Testis (tissue), 3 donors: ENCODE results near the gene RNF151. TPM values are rescaled to one million over a fixed set of nuclear protein-coding genes. Genes with fewer than 3 reads are reported as not detected.

Experiments used
- DNase-seq: peaks from one replicate; pipeline ENCODE4 v3.0.0-alpha.2; 2019
- H3K27ac ChIP-seq, 2 donors: fragments of 200-600 bp; sonication (generic); one replicate each; pipeline ENCODE4 v1.5.1; 2019
- H3K27me3 ChIP-seq: fragments of 200-600 bp; sonication (generic); one replicate; pipeline ENCODE4 v1.5.1; 2019
- H3K36me3 ChIP-seq: fragments of 200-600 bp; sonication (generic); one replicate; pipeline ENCODE4 v1.5.1; 2017; ENCODE audit warnings: low read depth; ENCODE audit errors: missing control alignments
- H3K4me1 ChIP-seq: fragments of 200-600 bp; sonication (generic); one replicate; pipeline ENCODE4 v1.5.1; 2019
- H3K4me3 ChIP-seq, 2 donors: fragments of 200-600 bp; sonication (generic); one replicate each; pipeline ENCODE4 v1.5.1; 2017 to 2019
- H3K9me3 ChIP-seq: fragments of 200-600 bp; sonication (generic); one replicate; pipeline ENCODE4 v1.5.1; 2017
- POLR2A ChIP-seq: fragments of 450-650 bp; IDR thresholded peaks from one replicate; pipeline ENCODE4 v1.6.1; 2017; ENCODE audit warnings: antibody characterized with exemption, mild to moderate bottlenecking, moderate library complexity
- WGBS, 2 donors: methylation state at CpG; one replicate each; pipeline ENCODE4 v1.1.5; 2018; 5-methylcytosine and 5-hydroxymethylcytosine counted together
- intact Hi-C: fragments of 100-400 bp; cut with DNase I; formaldehyde crosslinking; loops from one replicate; pipeline ENCODE4 v1.15.1; 2023; ENCODE audit warnings: low total_unique reads
- polyA plus RNA-seq: library from polyadenylated mRNA; stranded (reverse); fragments of 350-450 nt; fragmentation: Illumina TruSeq; extraction: RNeasy Lipid Tissue Mini Kit (QIAGEN cat#74804); gene quantifications from one replicate; pipeline ENCODE4 v1.2.3, GENCODE V29; 2014; ENCODE audit warnings: low read depth, low replicate concordance; ENCODE audit not compliant: insufficient read depth
- total RNA-seq, 2 donors: library from RNA; depleted of rRNA; stranded (reverse); fragments of >200 nt; gene quantifications; one replicate each; pipeline ENCODE4 v1.2.3, GENCODE V29; 2016
- TF ChIP-seq, protein P1 (sequence below), 3 experiments: fragments of 450-650 bp in 2 of 3; fragments of 200-600 bp in 1 of 3; sonication (generic) in 1 of 3; IDR thresholded peaks; one replicate each; pipeline ENCODE4 v1.5.1; 2016 to 2019; ENCODE audit warnings: antibody characterized with exemption in 3 of 3, mild to moderate bottlenecking in 2 of 3, moderate library complexity in 1 of 3

Gene RNF151
- total and polyA plus RNA-seq, 3 donors from 2014 or later = 86.7 to 210 (median 153) TPM

DNA sequence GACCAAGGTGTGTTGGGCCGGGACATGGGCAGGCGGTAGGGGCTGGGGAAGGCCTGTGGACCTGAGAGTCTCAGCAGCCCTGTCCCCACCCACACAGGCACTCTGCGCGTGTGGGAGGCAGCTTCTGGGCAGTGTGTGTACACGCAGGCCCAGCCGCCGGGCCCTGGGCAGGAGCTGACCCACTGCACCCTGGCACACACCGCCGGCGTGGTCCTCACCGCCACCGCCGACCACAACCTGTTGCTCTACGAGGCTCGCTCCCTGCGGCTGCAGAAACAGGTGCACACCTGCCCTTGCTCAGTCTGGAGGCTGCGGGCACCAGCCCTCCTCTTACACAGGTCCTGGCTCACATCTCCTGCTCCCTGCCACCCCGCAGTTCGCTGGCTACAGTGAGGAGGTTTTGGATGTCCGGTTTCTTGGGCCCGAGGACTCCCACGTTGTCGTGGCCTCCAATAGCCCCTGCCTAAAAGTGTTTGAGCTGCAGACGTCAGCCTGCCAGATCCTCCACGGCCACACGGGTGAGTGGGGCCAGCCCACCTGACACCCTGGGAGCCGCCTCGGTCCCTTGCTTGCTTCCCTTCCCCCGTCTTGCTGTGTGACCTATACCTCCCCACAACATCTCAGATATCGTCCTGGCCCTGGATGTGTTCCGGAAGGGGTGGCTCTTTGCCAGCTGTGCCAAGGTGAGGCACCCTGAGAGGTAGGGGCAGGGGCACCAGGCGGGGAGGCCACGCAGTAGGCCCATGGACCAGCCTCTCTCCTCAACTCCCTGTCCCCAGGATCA is 9.0 kb downstream of the RNF151 start:
- WGBS, 2 donors = 89 to 95% methylated on average over 6 to 31 of the region's 33 CpGs
- DNase-seq = no peak
- no peak overlapping the region for H3K4me3 ChIP-seq
- no peaks in the 10 kb centered on the region for H3K36me3 ChIP-seq
- intact Hi-C loops = no loop called here
- no peak for TF ChIP-seq POLR2A
- TF ChIP-seq, protein P1, sequence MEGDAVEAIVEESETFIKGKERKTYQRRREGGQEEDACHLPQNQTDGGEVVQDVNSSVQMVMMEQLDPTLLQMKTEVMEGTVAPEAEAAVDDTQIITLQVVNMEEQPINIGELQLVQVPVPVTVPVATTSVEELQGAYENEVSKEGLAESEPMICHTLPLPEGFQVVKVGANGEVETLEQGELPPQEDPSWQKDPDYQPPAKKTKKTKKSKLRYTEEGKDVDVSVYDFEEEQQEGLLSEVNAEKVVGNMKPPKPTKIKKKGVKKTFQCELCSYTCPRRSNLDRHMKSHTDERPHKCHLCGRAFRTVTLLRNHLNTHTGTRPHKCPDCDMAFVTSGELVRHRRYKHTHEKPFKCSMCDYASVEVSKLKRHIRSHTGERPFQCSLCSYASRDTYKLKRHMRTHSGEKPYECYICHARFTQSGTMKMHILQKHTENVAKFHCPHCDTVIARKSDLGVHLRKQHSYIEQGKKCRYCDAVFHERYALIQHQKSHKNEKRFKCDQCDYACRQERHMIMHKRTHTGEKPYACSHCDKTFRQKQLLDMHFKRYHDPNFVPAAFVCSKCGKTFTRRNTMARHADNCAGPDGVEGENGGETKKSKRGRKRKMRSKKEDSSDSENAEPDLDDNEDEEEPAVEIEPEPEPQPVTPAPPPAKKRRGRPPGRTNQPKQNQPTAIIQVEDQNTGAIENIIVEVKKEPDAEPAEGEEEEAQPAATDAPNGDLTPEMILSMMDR (IDR thresholded peaks at IDR 0.05) = no peak
- peaks cover 14% of the 10 kb centered on the region for H3K4me1 ChIP-seq
- H3K9me3 ChIP-seq = no peaks in the 10 kb centered on the region
- no peak overlapping the region for H3K27ac ChIP-seq
- H3K27me3 ChIP-seq = no peaks in the 10 kb centered on the region

DNA sequence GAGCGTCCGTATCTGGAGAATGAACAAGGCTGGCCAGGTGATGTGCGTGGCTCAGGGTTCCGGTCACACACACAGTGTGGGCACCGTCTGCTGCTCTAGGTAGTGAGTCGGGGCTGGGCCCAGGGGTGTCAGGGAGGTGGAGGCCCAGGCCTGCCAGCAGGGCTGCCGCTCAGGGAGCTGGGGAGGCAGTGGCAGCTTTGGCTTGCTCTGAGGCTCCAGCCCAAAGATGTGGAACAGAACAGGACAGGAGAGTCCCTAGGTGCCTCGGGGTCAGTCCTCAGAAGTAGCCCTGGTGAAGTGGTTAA is 9.5 kb downstream of the RNF151 start:
- Histone ChIP-seq H3K9me3 (no peaks in the 10 kb centered on the region), H3K27ac (no peak overlapping the region), H3K27me3 (no peaks in the 10 kb centered on the region), H3K36me3 (no peaks in the 10 kb centered on the region), H3K4me1 (peaks cover 9% of the 10 kb centered on the region), H3K4me3 (no peak overlapping the region)
- WGBS, 2 donors = 93% methylated on average over 8 of the region's 8 CpGs; no CpG with 5 or more reads in 1 of the 2 donors
- intact Hi-C loops = no loop called here
- DNase-seq = no peak
- TF ChIP-seq, protein P1 (IDR thresholded peaks at IDR 0.05) = no peak
- no peak for TF ChIP-seq POLR2A

DNA sequence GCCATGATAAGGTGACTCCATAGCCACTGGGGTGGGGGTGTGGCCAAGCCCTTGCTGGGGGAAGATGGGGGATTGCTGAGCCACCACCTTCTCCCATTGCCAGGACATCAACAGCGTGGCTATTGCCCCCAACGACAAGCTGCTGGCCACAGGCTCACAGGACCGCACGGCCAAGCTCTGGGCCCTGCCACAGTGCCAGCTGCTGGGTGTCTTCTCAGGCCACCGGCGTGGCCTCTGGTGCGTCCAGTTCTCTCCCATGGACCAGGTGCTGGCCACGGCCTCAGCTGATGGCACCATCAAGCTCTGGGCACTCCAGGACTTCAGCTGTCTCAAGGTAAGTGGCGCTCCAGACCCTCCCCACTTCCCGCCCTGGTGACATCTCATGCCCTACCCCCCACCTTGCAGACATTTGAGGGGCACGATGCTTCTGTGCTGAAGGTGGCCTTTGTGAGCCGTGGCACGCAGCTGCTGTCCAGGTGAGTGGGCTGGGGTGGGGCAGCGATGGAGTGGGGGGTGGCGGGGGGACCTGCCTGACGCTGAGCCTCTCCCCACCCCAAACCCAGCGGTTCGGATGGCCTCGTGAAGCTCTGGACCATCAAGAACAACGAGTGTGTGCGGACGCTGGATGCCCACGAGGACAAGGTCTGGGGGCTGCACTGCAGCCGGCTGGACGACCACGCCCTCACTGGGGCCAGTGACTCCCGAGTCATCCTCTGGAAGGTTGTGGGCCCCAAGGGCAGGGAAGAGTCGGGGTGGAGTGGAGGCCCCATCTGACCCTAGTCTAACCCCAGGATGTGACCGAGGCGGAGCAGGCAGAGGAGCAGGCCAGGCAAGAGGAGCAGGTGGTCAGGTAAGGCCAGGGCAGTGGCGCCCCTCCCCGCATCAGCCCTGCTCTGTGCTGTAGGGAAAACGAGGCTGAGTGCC is 10.6 kb downstream of the RNF151 start:
- Histone ChIP-seq H3K4me1 (peaks cover 7% of the 10 kb centered on the region), H3K27ac (no peak overlapping the region), H3K9me3 (no peaks in the 10 kb centered on the region), H3K4me3 (no peak overlapping the region), H3K27me3 (no peaks in the 10 kb centered on the region), H3K36me3 (no peaks in the 10 kb centered on the region)
- TF ChIP-seq, protein P1 (IDR thresholded peaks at IDR 0.05) = no peak
- TF ChIP-seq POLR2A = no peak
- 92 to 100% methylated on average over 3 to 33 of the region's 33 CpGs for WGBS, 2 donors
- DNase-seq = no peak
- intact Hi-C loops = no loop called here

DNA sequence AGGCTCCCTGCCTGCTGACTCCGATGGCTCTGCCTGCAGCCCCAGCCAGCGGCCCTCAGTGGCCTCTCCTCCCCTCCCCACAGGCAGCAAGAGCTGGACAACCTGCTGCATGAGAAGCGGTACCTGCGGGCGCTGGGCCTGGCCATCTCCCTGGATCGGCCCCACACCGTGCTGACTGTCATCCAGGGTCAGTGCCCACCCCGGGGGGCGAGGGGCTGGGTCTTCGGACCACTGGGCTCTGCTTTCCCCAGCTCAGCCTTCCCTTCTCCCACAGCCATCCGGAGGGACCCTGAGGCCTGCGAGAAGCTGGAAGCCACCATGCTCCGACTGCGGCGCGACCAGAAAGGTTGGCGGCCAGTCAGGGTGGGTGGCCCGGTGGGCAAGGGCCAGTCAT is 11.2 kb downstream of the RNF151 start:
- H3K27ac ChIP-seq = no peak overlapping the region
- intact Hi-C loops = no loop called here
- H3K4me1 ChIP-seq = peaks cover 3% of the 10 kb centered on the region
- H3K27me3 ChIP-seq = no peaks in the 10 kb centered on the region
- no peak overlapping the region for H3K4me3 ChIP-seq
- H3K36me3 ChIP-seq = no peaks in the 10 kb centered on the region
- DNase-seq = no peak
- no peaks in the 10 kb centered on the region for H3K9me3 ChIP-seq
- WGBS, 2 donors = 94% methylated on average over 15 of the region's 18 CpGs; no CpG with 5 or more reads in 1 of the 2 donors
- no peak for TF ChIP-seq POLR2A
- TF ChIP-seq, protein P1 (IDR thresholded peaks at IDR 0.05) = no peak
